ENCODE results near the gene CDH24. TPM values are rescaled to one million over a fixed set of nuclear protein-coding genes. Genes with fewer than 3 reads are reported as not detected.
A peak's percentile ranks its signal among the peaks of the same experiment; 100 is the strongest.

Gene CDH24
- total RNA-seq, 5 donors from 2014 or later (not counting 1 experiment from before 2014, with no cell fraction given), result 1.2 to 3.0 (median 1.6) TPM

DNA sequence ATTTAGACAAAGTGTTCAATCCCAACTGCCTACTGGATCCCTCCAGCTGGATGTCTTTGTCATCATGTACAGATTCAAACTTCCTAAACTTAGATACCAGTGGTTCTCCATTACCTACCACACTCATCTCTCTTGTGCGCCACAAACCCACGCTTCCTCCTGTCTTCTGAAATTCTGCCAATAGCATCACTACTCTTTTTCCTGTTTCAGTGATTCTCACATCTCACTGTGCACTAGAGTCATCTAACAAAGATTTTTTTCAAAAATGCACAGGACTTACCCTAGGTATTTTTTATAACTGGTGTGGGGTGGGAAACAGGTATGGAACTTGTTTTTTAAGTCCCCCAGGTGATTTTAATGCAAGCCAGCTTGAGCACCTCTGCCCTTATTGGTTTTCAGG is 28.5 kb downstream of the CDH24 start:
- peak overlapping the region; percentile 64 for H3K27ac ChIP-seq (ENCODE audit: low read length)
- peaks cover 54 to 61% (median 55%) of the 10 kb centered on the region in 3 donors for H3K4me1 Mint-ChIP-seq

DNA sequence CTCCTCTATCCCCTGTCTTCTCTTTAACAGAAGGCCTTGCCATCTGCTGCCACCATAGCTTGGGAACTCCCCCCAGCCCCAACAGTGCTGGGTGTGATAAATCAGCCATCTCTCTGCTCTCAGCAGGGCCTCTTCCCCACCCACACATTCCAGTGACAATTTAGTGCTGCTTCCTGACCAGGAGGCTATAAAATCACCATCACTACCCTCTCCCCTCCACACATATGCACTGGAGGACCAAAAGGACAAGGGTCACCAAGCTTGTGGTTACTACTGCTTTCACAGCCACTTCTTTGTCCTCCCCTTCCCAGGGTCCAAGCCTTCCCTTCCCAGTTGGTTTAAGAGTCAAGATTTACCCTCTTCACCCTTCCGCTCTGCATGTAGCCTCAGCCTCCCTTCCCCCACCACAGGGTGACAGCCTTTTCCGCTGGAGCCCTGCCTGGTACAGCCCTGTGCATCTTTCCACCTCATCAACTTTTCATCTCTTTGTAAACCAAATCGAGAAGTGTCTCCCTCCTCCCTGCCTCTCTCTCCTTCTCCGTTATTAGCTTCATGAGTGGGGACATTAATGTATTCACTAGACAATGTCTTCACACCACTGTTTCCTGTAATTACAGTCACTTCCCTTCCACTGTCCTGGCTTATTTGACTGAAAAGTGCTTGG is 32.0 kb downstream of the CDH24 start:
- peak overlapping the region; percentile 7 for H3K27ac ChIP-seq (ENCODE audit: low read length)
- Mint-ChIP-seq H3K27me3 (no peaks in the 10 kb centered on the region), H3K27ac (peak overlapping the region; percentile 58 to 84), H3K36me3 (peaks cover 28% of the 10 kb centered on the region), H3K4me3 (peak overlapping the region in 1 of 3 donors; percentile 36), H3K4me1 (peaks cover 65 to 78% (median 65%) of the 10 kb centered on the region in 3 donors), H3K9me3 (no peaks in the 10 kb centered on the region)
- H3K4me3 ChIP-seq (ENCODE audit: control insufficient read depth in 1 of 2, extremely low read depth in 1 of 2, low read length in 1 of 2), result no peak overlapping the region
- CTCF ChIA-PET, result no interaction called here
- no peaks in the 10 kb centered on the region for H3K27me3 ChIP-seq (replicated peaks in 1 of 2; ENCODE audit: control insufficient read depth in 2 of 2, extremely low read depth in 1 of 2, insufficient read depth in 2 of 2, low read length in 1 of 2)
- DNase-seq, result peak in 1 of 35 experiments; percentile 12
- no peak for ATAC-seq (replicated peaks in 1 of 4)
- WGBS (ENCODE audit: insufficient coverage), result 64% methylated on average over 2 of the region's 4 CpGs
- POLR2A ChIA-PET, result no interaction called here
- peaks cover 0 to 15% of the 10 kb centered on the region in 2 donors for H3K36me3 ChIP-seq (ENCODE audit: control insufficient read depth in 2 of 2, extremely low read depth in 1 of 2, insufficient read depth in 1 of 2, low read length in 1 of 2)
- no peaks in the 10 kb centered on the region for H3K9me3 ChIP-seq
- H3K4me1 ChIP-seq (ENCODE audit: control insufficient read depth in 1 of 2, extremely low read depth in 1 of 2, insufficient read depth in 2 of 2, low read length in 2 of 2), result peaks cover 35 to 48% of the 10 kb centered on the region in 2 experiments

More for the DNA sequence above, 28.5 kb downstream of the CDH24 start:
- H3K27me3 ChIP-seq (replicated peaks in 1 of 2; ENCODE audit: control insufficient read depth in 2 of 2, extremely low read depth in 1 of 2, insufficient read depth in 2 of 2, low read length in 1 of 2), result no peaks in the 10 kb centered on the region
- ChIA-PET POLR2A (interaction anchor here in 1 of 2 donors (0.8 to 1.0 kb wide), 2 partner anchors 22 to 43 kb away, joined by 3 read pairs; no protein-coding TSS in a partner anchor), CTCF (interaction anchor here (1.0 to 2.6 kb wide), 6 partner anchors 21 to 42 kb away, joined by 3 to 15 read pairs (median 5); no protein-coding TSS in a partner anchor)
- Mint-ChIP-seq H3K27ac (peak overlapping the region; percentile 67 to 84), H3K36me3 (peaks cover 40% of the 10 kb centered on the region), H3K4me3 (peak overlapping the region; percentile 0 to 51 (median 41)), H3K9me3 (no peaks in the 10 kb centered on the region), H3K27me3 (no peaks in the 10 kb centered on the region)
- DNase-seq (peak in 20 of 35 experiments; percentile 13 to 63 (median 24)), ATAC-seq (replicated peaks in 1 of 4) (peak; percentile 80 to 98 (median 92))
- H3K4me3 ChIP-seq (ENCODE audit: control insufficient read depth in 1 of 2, extremely low read depth in 1 of 2, low read length in 1 of 2), result no peak overlapping the region
- peaks cover 0 to 39% of the 10 kb centered on the region in 2 donors for H3K36me3 ChIP-seq (ENCODE audit: control insufficient read depth in 2 of 2, extremely low read depth in 1 of 2, insufficient read depth in 1 of 2, low read length in 1 of 2)
- no peaks in the 10 kb centered on the region for H3K9me3 ChIP-seq
- peaks cover 25 to 36% of the 10 kb centered on the region in 2 experiments for H3K4me1 ChIP-seq (ENCODE audit: control insufficient read depth in 1 of 2, extremely low read depth in 1 of 2, insufficient read depth in 2 of 2, low read length in 2 of 2)
- WGBS (ENCODE audit: insufficient coverage), result 0% methylated on average over 2 of the region's 2 CpGs

DNA sequence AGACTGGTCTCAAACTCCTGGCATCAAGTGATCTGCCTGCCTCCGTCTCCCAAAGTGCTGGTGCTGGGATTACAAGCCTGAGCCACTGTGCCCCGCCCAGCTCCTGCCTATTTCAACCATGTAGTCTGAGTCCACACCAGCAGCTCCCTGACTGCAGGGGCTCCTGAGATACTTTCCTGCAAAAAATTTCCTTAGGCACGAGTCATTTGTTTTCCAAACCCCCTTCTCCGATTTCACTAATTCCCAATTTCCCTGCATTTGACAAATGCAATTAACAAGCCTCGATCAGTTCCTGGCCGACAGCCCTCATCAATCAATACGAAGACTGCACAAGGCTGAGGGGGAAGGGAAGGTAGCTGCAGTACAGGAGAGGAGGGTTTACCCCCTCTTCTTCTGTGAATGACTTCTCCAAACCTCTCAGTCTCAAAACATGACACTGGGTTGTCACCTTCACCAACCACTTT is 32.7 kb downstream of the CDH24 start:
- Histone ChIP-seq H3K36me3 (ENCODE audit: control insufficient read depth in 2 of 2, extremely low read depth in 1 of 2, insufficient read depth in 1 of 2, low read length in 1 of 2) (peaks cover 0 to 15% of the 10 kb centered on the region in 2 donors), H3K27me3 (replicated peaks in 1 of 2; ENCODE audit: control insufficient read depth in 2 of 2, extremely low read depth in 1 of 2, insufficient read depth in 2 of 2, low read length in 1 of 2) (no peaks in the 10 kb centered on the region), H3K4me3 (ENCODE audit: control insufficient read depth in 1 of 2, extremely low read depth in 1 of 2, low read length in 1 of 2) (no peak overlapping the region), H3K27ac (ENCODE audit: low read length) (no peak overlapping the region), H3K9me3 (no peaks in the 10 kb centered on the region), H3K4me1 (ENCODE audit: control insufficient read depth in 1 of 2, extremely low read depth in 1 of 2, insufficient read depth in 2 of 2, low read length in 2 of 2) (peaks cover 39 to 51% of the 10 kb centered on the region in 2 experiments)
- H3K27me3 Mint-ChIP-seq, result no peaks in the 10 kb centered on the region
- peaks cover 66 to 78% (median 67%) of the 10 kb centered on the region in 3 donors for H3K4me1 Mint-ChIP-seq
- ATAC-seq (replicated peaks in 1 of 4), result no peak
- no peaks in the 10 kb centered on the region for H3K9me3 Mint-ChIP-seq
- H3K27ac Mint-ChIP-seq, result peak overlapping the region; percentile 58 to 84
- CTCF ChIA-PET, result interaction anchor here (0.7 to 1.0 kb wide), 2 partner anchors 24 to 479 kb away, joined by 3 to 5 read pairs; no protein-coding TSS in a partner anchor
- POLR2A ChIA-PET, result interaction anchor here in 1 of 2 donors (0.7 kb wide), 1 partner anchor 75 kb away, joined by 3 read pairs; no protein-coding TSS in a partner anchor
- no peak for DNase-seq
- peaks cover 28% of the 10 kb centered on the region for H3K36me3 Mint-ChIP-seq
- peak overlapping the region in 1 of 3 donors; percentile 36 for H3K4me3 Mint-ChIP-seq
- WGBS (ENCODE audit: insufficient coverage), result 94% methylated on average over 2 of the region's 7 CpGs

DNA sequence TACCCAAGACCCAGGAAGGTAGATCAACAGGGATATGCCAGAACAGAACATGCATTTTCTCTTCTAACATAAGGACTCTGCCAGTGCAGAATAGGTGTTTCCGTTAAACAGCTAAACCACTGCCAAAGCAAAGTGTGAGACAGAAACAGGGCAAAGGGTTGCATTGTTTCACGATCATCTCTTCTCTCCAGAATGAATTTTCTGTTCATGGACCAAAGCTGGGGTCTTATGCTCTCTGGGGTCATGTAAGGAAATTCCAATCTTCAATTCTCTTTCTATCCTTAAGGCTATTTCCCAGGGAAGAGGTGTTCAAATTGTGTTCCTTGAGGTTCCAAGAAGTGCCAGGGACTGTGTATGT is 33.5 kb downstream of the CDH24 start:
- peak overlapping the region in 1 of 3 donors; percentile 71 for H3K4me3 Mint-ChIP-seq
- H3K9me3 Mint-ChIP-seq, result no peaks in the 10 kb centered on the region
- no peak for ATAC-seq (replicated peaks in 1 of 4)
- CTCF ChIA-PET, result interaction anchor here (0.5 to 1.0 kb wide), 7 partner anchors 25 to 1022 kb away, joined by 3 to 8 read pairs (median 3); no protein-coding TSS in a partner anchor
- DNase-seq, result no peak
- Histone ChIP-seq H3K4me3 (ENCODE audit: control insufficient read depth in 1 of 2, extremely low read depth in 1 of 2, low read length in 1 of 2) (no peak overlapping the region), H3K27me3 (replicated peaks in 1 of 2; ENCODE audit: control insufficient read depth in 2 of 2, extremely low read depth in 1 of 2, insufficient read depth in 2 of 2, low read length in 1 of 2) (no peaks in the 10 kb centered on the region), H3K4me1 (ENCODE audit: control insufficient read depth in 1 of 2, extremely low read depth in 1 of 2, insufficient read depth in 2 of 2, low read length in 2 of 2) (peaks cover 34 to 44% of the 10 kb centered on the region in 2 experiments), H3K27ac (ENCODE audit: low read length) (no peak overlapping the region), H3K36me3 (ENCODE audit: control insufficient read depth in 2 of 2, extremely low read depth in 1 of 2, insufficient read depth in 1 of 2, low read length in 1 of 2) (peaks cover 0 to 15% of the 10 kb centered on the region in 2 donors), H3K9me3 (no peaks in the 10 kb centered on the region)
- POLR2A ChIA-PET, result interaction anchor here (0.6 to 1.0 kb wide), 5 partner anchors 9 to 457 kb away, joined by 3 to 6 read pairs (median 3); no protein-coding TSS in a partner anchor
- H3K27ac Mint-ChIP-seq, result peak overlapping the region; percentile 57 to 90
- H3K36me3 Mint-ChIP-seq, result peaks cover 26% of the 10 kb centered on the region
- H3K27me3 Mint-ChIP-seq, result no peaks in the 10 kb centered on the region
- 57% methylated on average over 1 of the region's 2 CpGs for WGBS (ENCODE audit: insufficient coverage)
- H3K4me1 Mint-ChIP-seq, result peaks cover 58 to 69% (median 60%) of the 10 kb centered on the region in 3 donors

DNA sequence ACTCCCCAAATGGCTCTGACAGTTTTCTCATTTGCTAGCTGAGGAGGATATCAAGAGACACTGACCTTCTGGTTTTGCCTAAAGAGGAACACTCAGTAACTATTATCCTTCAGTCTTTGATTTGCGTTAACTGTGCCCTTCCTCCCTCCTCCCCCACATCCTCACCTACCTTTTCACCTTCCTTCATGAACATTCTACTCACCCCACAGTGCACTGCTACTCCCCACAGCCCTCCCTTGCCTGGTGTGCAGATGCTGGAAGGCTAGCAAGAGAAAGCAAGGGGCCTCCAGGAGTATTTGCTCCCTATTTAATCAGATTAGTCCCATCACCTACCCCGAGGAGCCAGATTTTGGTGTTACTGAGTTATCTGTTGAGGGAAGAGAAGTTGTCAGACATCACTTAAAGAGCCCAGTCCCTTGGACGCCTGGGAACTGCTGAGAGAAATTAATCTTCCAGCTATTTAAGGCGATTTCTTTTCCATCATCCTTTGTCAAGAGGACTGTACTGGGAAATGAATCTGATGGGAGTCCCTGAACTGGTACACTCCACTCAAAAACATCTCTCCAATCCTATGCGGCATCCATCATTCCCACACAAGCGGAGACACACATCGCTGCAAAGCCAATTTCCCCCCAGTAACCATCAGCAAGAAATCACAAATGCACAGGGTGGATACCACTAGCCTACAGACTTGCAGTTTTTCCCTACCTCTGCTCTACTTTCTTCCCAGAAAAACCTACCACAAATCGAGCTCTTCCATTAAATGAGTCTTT is 34.1 kb downstream of the CDH24 start:
- Mint-ChIP-seq H3K27me3 (no peaks in the 10 kb centered on the region), H3K27ac (peak overlapping the region; percentile 77 to 90), H3K4me1 (peaks cover 55 to 64% (median 56%) of the 10 kb centered on the region in 3 donors), H3K4me3 (peak overlapping the region; percentile 22 to 71 (median 67)), H3K9me3 (no peaks in the 10 kb centered on the region), H3K36me3 (peaks cover 24% of the 10 kb centered on the region)
- WGBS (ENCODE audit: insufficient coverage), result 90% methylated on average over 2 of the region's 8 CpGs
- Histone ChIP-seq H3K4me1 (ENCODE audit: control insufficient read depth in 1 of 2, extremely low read depth in 1 of 2, insufficient read depth in 2 of 2, low read length in 2 of 2) (peaks cover 33 to 39% of the 10 kb centered on the region in 2 experiments), H3K27ac (ENCODE audit: low read length) (peak overlapping the region; percentile 22), H3K27me3 (replicated peaks in 1 of 2; ENCODE audit: control insufficient read depth in 2 of 2, extremely low read depth in 1 of 2, insufficient read depth in 2 of 2, low read length in 1 of 2) (no peaks in the 10 kb centered on the region), H3K9me3 (no peaks in the 10 kb centered on the region), H3K36me3 (ENCODE audit: control insufficient read depth in 2 of 2, extremely low read depth in 1 of 2, insufficient read depth in 1 of 2, low read length in 1 of 2) (peaks cover 0 to 15% of the 10 kb centered on the region in 2 donors), H3K4me3 (ENCODE audit: control insufficient read depth in 1 of 2, extremely low read depth in 1 of 2, low read length in 1 of 2) (no peak overlapping the region)
- POLR2A ChIA-PET, result interaction anchor here (0.6 to 1.0 kb wide), 4 partner anchors 10 to 457 kb away, joined by 3 to 6 read pairs (median 4); no protein-coding TSS in a partner anchor
- CTCF ChIA-PET, result interaction anchor here (0.5 to 3.0 kb wide), 6 partner anchors 26 to 68 kb away, joined by 3 to 11 read pairs (median 4); no protein-coding TSS in a partner anchor
- ATAC-seq (replicated peaks in 1 of 4) (peak; percentile 38 to 60 (median 46)), DNase-seq (peak in 2 of 35 experiments; percentile 11 to 12)

All from T-cell (primary cell).